SH-SY5Y (cell line): Measurements from ENCODE around the gene AKAIN1.

Source experiments
- GATA2 ChIP-seq: IDR thresholded peaks from 2 replicates; pipeline ENCODE4 v1.6.1; 2011; ENCODE audit warnings: mild to moderate bottlenecking, low read depth, low read length
- GATA3 ChIP-seq: IDR thresholded peaks from 2 replicates; pipeline ENCODE4 v1.6.1; 2011; ENCODE audit warnings: low read depth, mild to moderate bottlenecking, low read length, moderate library complexity

- TF ChIP-seq GATA2 = no peak
- TF ChIP-seq GATA3 = no peak
These were observed 42.4 kb upstream of the AKAIN1 start for GRCh38 chr18:5239447-5239846.
